ENCODE data around the gene PNISR.

Gene PNISR

GRCh38 chr6:99362678-99363268 is 62.3 kb downstream of the PNISR start:
- Histone ChIP-seq H3K27ac (no peak overlapping the region), H3K9me3 (ENCODE audit: low read depth, low read length) (no peaks in the 10 kb centered on the region), H3K4me3 (no peak overlapping the region), H3K9ac (ENCODE audit: insufficient read length) (no peak overlapping the region), H3K36me3 (ENCODE audit: insufficient read depth, low read length) (no peaks in the 10 kb centered on the region)
- TF ChIP-seq POLR2AphosphoS5 (IDR thresholded peaks at IDR 0.05; ENCODE audit: borderline replicate concordance, low read depth, low read length) (no peak), EZH2 (IDR thresholded peaks at IDR 0.05) (no peak), FOXP2 (optimal IDR thresholded peaks at IDR 0.05; ENCODE audit: control extremely low read depth, extremely low read length, insufficient read depth) (no peak)
- DNase-seq (ENCODE audit: low read depth, low spot score), result no peak

GRCh38 chr6:99359800-99360199 is 65.3 kb downstream of the PNISR start:
- Histone ChIP-seq H3K36me3 (ENCODE audit: insufficient read depth, low read length) (no peaks in the 10 kb centered on the region), H3K9me3 (ENCODE audit: low read depth, low read length) (no peaks in the 10 kb centered on the region), H3K27ac (no peak overlapping the region), H3K4me3 (no peak overlapping the region), H3K9ac (ENCODE audit: insufficient read length) (no peak overlapping the region)
- no peak for DNase-seq (ENCODE audit: low read depth, low spot score)
- TF ChIP-seq POLR2AphosphoS5 (IDR thresholded peaks at IDR 0.05; ENCODE audit: borderline replicate concordance, low read depth, low read length) (no peak), EZH2 (IDR thresholded peaks at IDR 0.05) (no peak), FOXP2 (optimal IDR thresholded peaks at IDR 0.05; ENCODE audit: control extremely low read depth, extremely low read length, insufficient read depth) (no peak)

DNA sequence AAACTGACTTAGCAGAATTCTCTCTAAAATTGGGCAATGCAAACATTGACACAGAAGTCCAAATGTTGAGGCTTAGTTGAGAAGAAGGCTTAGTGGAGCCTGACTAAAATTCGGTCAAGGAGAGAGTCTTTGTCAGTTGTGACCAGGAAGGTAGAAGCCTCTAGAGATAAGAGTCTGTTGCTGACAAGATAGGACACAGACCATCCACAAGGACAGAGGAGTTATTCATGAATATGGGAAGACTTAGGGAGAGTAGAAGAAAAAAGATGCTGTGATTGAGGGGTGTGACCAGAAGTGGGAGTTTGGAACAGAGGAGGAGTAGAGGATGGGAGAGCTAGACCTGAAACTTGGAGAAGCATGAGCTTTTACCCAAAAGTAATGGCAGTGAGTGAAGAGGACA is 68.5 kb downstream of the PNISR start:
- DNase-seq (ENCODE audit: low read depth, low spot score), result no peak
- no peak overlapping the region for H3K27ac ChIP-seq
- H3K36me3 ChIP-seq (ENCODE audit: insufficient read depth, low read length), result no peaks in the 10 kb centered on the region
- H3K9me3 ChIP-seq (ENCODE audit: low read depth, low read length), result no peaks in the 10 kb centered on the region
- TF ChIP-seq POLR2AphosphoS5 (IDR thresholded peaks at IDR 0.05; ENCODE audit: borderline replicate concordance, low read depth, low read length) (no peak), FOXP2 (optimal IDR thresholded peaks at IDR 0.05; ENCODE audit: control extremely low read depth, extremely low read length, insufficient read depth) (no peak), EZH2 (IDR thresholded peaks at IDR 0.05) (no peak)
- no peak overlapping the region for H3K4me3 ChIP-seq
- H3K9ac ChIP-seq (ENCODE audit: insufficient read length), result no peak overlapping the region

DNA sequence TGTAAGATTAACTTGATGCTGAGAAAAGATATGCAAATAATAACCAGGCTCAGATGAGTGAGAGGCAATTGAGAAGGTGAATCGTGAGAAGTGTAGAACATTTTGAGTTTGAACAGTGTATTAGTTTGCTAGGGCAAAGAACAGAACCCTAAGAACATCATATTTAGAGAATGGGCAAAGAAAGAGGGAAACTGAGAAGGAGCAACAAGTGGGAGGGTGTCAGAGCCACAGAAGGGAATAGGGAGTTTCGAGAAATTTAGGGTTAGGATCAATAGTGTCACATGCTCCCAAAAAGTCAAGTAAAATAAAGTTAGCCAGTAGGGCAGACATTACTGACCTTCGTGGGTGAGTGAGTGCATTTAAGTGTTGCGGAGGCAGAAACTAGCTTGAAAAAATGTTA is 70.1 kb downstream of the PNISR start:
- Histone ChIP-seq H3K36me3 (ENCODE audit: insufficient read depth, low read length) (no peaks in the 10 kb centered on the region), H3K9ac (ENCODE audit: insufficient read length) (no peak overlapping the region)
- DNase-seq (ENCODE audit: low read depth, low spot score), result no peak

DNA sequence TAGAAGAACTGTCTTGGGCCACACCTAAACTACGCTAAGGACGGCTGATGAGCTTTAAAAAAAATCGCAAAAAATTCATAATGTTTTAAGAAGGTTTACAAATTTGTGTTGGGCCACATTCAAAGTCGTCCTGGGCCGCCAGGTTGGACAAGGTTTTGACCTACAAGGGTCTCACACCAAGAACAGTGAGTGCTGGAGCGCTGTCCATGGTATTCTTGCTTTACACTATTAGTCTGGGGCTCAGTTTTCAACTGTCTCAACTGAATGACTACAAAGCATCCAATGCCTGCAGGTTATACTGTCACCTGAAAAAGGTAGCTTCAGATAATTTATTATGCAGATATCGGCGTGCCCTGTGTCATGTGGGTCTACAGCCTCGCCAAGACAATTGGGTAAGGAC is 72.0 kb downstream of the PNISR start:
- DNase-seq (ENCODE audit: low read depth, low spot score), result no peak
- no peaks in the 10 kb centered on the region for H3K9me3 ChIP-seq (ENCODE audit: low read depth, low read length)
- TF ChIP-seq FOXP2 (optimal IDR thresholded peaks at IDR 0.05; ENCODE audit: control extremely low read depth, extremely low read length, insufficient read depth), result no peak
- TF ChIP-seq POLR2AphosphoS5 (IDR thresholded peaks at IDR 0.05; ENCODE audit: borderline replicate concordance, low read depth, low read length), result no peak
- no peak for TF ChIP-seq EZH2 (IDR thresholded peaks at IDR 0.05)
- no peaks in the 10 kb centered on the region for H3K36me3 ChIP-seq (ENCODE audit: insufficient read depth, low read length)
- H3K27ac ChIP-seq, result no peak overlapping the region
- H3K9ac ChIP-seq (ENCODE audit: insufficient read length), result no peak overlapping the region
- H3K4me3 ChIP-seq, result no peak overlapping the region

More for the DNA sequence above, 70.1 kb downstream of the PNISR start:
- no peaks in the 10 kb centered on the region for H3K9me3 ChIP-seq (ENCODE audit: low read depth, low read length)
- no peak overlapping the region for H3K4me3 ChIP-seq
- TF ChIP-seq FOXP2 (optimal IDR thresholded peaks at IDR 0.05; ENCODE audit: control extremely low read depth, extremely low read length, insufficient read depth) (no peak), EZH2 (IDR thresholded peaks at IDR 0.05) (no peak), POLR2AphosphoS5 (IDR thresholded peaks at IDR 0.05; ENCODE audit: borderline replicate concordance, low read depth, low read length) (no peak)
- H3K27ac ChIP-seq, result no peak overlapping the region

- DNase-seq (ENCODE audit: low read depth, low spot score), result no peak
- no peaks in the 10 kb centered on the region for H3K36me3 ChIP-seq (ENCODE audit: insufficient read depth, low read length)
- H3K27ac ChIP-seq, result no peak overlapping the region
- no peak overlapping the region for H3K9ac ChIP-seq (ENCODE audit: insufficient read length)
- TF ChIP-seq POLR2AphosphoS5 (IDR thresholded peaks at IDR 0.05; ENCODE audit: borderline replicate concordance, low read depth, low read length) (no peak), EZH2 (IDR thresholded peaks at IDR 0.05) (no peak), FOXP2 (optimal IDR thresholded peaks at IDR 0.05; ENCODE audit: control extremely low read depth, extremely low read length, insufficient read depth) (no peak)
- H3K4me3 ChIP-seq, result no peak overlapping the region
- H3K9me3 ChIP-seq (ENCODE audit: low read depth, low read length), result no peaks in the 10 kb centered on the region
Observed at GRCh38 chr6:99350573-99350972, 74.5 kb downstream of the PNISR start.

DNA sequence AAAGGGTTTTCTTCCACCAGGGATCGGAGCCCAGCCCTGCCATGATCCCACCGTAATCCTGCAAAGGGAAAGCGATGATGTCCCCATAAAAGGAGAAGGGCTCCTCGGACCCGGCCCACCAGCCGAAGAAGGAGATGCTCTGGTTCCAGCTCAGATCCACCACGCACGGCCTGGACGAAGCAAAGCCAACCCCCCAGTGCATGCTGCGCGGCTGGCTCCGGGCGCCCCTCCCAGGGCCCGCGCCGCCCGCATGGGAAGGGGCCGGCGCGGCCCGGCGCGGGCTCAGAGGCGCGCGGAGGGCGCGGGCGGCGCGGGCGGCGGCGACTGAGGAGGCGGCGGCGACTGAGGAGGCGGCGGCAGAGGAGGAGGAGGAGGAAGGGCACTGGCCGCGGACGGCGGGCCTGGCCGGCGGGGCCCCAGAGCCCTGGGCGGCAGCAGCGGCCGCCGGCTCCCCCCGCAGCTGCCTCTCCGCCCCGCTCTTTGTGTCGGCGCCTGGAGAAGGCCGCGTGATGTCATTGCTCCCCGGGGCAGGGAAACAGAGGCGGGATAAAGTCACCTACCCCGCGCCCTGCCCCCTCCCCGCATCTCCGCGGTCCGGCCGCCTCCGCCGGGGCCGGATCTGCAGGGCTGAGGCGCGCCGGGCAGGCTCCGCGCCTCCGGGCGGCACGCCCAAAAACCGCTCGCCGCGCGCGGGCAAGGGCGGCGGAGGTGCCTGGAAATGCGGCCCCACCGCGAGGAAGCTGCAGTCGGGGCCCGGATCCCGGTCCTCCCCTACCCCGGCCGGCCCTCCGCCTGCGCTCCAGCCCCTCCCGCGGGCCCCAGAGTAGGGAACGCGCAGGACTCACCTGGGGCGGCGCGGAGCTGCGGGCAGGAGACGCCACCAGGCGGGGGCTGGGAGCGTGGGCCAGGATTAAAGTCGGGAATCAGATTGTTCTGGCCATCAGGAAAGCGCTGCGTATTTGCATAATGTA is 75.7 kb downstream of the PNISR start, which contains the start of gene FAXC:
FAXC (minus strand) TSS at position 504 of the 971 bp plus-strand sequence; CDS start at position 202, 302 bp downstream.
- Histone ChIP-seq H3K36me3 (ENCODE audit: insufficient read depth, low read length) (no peaks in the 10 kb centered on the region), H3K27ac (no peak within 1 kb of the TSS), H3K9ac (ENCODE audit: insufficient read length) (peak within 1 kb of the TSS; percentile 77), H3K9me3 (ENCODE audit: low read depth, low read length) (no peaks in the 10 kb centered on the region), H3K4me3 (peak within 1 kb of the TSS; percentile 87)
- no peak for DNase-seq (ENCODE audit: low read depth, low spot score)
- TF ChIP-seq POLR2AphosphoS5 (IDR thresholded peaks at IDR 0.05; ENCODE audit: borderline replicate concordance, low read depth, low read length), result peak; percentile 8; the same call in 1 of the 2 replicates
- TF ChIP-seq EZH2 (IDR thresholded peaks at IDR 0.05), result no peak

All from SK-N-MC (cell line).